ENCODE data around the gene ALMS1. TPM values are rescaled to one million over a fixed set of nuclear protein-coding genes. Genes with fewer than 3 reads are reported as not detected.
A peak's percentile ranks its signal among the peaks of the same experiment; 100 is the strongest.

The ALMS1 gene
- total RNA-seq, 1 donor from 2014 or later: 21.9 TPM

DNA sequence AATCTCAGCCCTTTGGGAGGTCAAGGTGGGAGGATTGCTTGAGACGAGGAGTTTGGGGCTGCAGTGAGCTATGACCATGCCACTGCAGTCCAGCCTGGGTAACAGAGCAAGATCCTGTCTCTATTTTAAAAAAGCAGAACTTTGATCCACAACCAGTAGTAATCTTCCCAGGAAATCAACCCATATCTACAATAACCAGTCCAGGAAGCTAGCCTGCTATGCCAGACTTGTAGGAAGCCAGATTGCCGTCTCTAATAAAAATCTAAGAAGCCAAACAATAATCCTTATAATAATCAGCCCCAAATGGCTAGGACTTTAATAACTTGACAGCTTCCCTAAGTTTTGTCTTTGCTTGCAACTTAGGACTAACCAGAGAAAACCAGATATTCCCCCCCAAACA lies 9.0 kb upstream of the ALMS1 start:
- no peak for DNase-seq
- intact Hi-C loops (cut with micrococcal nuclease): no loop called here
- H3K36me3 Mint-ChIP-seq (ENCODE audit: low read depth): no peaks in the 10 kb centered on the region
- H3K27me3 Mint-ChIP-seq: peaks cover 26% of the 10 kb centered on the region
- no peak overlapping the region for H3K4me3 Mint-ChIP-seq
- no peaks in the 10 kb centered on the region for H3K4me1 Mint-ChIP-seq
- no peak overlapping the region for H3K27ac Mint-ChIP-seq
- H3K9me3 Mint-ChIP-seq: no peaks in the 10 kb centered on the region

DNA sequence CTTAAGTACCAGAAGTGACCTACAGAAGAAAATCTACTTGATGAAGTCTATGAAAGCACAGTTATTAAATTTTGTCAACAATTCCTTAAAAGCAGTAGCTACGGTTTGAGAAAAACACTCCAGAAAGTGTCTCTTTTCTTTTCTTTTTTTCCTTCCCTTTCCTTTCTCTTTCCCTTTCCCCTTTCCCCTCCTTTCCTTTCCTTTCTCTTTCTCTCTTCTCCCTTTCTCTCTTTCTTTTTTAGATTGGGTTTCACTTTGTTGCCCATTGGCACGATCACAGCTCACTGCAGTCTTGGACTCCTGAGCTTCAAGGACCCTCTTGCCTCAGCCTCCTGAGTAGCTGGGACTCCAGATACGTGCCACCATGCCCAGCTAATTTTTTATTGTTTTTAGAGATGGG lies 2.6 kb upstream of the ALMS1 start:
- H3K27ac Mint-ChIP-seq: no peak overlapping the region
- intact Hi-C loops (cut with micrococcal nuclease): no loop called here
- peaks cover 19% of the 10 kb centered on the region for H3K4me1 Mint-ChIP-seq
- H3K9me3 Mint-ChIP-seq: no peaks in the 10 kb centered on the region
- peaks cover 16% of the 10 kb centered on the region for H3K27me3 Mint-ChIP-seq
- peaks cover 3% of the 10 kb centered on the region for H3K36me3 Mint-ChIP-seq (ENCODE audit: low read depth)
- DNase-seq: no peak
- H3K4me3 Mint-ChIP-seq: no peak overlapping the region

DNA sequence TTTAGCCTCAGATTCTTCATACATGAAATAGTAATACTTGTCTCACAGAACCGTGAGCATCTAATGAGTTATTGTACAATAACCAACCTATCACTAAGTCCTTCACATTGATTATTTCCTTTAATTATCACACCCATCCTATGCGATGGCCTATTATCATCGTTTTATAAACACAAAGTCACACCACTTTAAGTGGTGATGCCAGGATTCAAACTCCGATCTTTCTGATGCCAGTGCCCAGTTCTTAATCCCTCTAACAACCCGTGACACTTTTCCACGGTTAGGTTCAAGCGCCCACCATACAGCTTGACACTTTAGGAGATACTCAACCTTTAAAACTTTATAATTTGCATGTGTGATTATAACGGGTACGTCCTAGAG lies 523 bp upstream of the ALMS1 start:
- peaks cover 9% of the 10 kb centered on the region for H3K27me3 Mint-ChIP-seq
- intact Hi-C loops (cut with micrococcal nuclease): loop anchor here (1.0 to 5.0 kb wide), 6 partner anchors 92 to 1452 kb away; partner anchors contain the start of genes CCT7, EGR4, FBXO41 and INO80B
- peaks cover 6% of the 10 kb centered on the region for H3K36me3 Mint-ChIP-seq (ENCODE audit: low read depth)
- no peaks in the 10 kb centered on the region for H3K9me3 Mint-ChIP-seq
- H3K4me1 Mint-ChIP-seq: peaks cover 23% of the 10 kb centered on the region
- H3K4me3 Mint-ChIP-seq: peak overlapping the region; percentile 92
- peak overlapping the region; percentile 82 for H3K27ac Mint-ChIP-seq
- DNase-seq: no peak

DNA sequence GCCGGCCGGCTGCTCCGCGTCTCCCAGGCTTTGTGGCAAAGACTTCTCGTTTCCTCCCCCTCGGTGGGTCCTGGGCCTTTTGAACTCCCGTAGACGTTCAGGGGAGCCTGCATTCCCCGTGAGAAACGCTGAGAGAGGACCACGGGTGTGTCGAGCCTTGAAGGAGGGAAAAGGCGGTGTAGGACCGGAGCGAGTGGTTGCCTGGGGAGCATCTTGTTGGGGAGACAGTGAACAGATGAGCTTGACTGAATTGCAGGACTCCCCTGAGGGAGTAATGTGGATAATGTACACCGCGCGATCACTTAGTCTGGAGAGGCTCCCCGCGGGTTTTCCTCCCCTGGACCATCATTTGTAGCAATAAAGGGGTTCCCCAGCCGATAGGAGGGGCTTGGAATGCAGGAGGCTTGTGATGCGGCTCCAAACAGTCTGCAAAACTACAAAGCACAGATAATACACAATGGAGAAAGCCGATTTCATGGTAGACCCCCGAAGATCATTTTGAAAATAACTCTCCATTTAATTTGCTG lies 769 bp downstream of the ALMS1 start:
- intact Hi-C loops (cut with micrococcal nuclease): loop anchor here (1.0 to 5.0 kb wide), 4 partner anchors 174 to 1451 kb away; partner anchors contain the start of genes INO80B, SFXN5, SMYD5 and WBP1
- peaks cover 6% of the 10 kb centered on the region for H3K27me3 Mint-ChIP-seq
- DNase-seq: no peak
- H3K36me3 Mint-ChIP-seq (ENCODE audit: low read depth): peaks cover 8% of the 10 kb centered on the region
- peak overlapping the region; percentile 92 for H3K4me3 Mint-ChIP-seq
- peak overlapping the region; percentile 93 for H3K27ac Mint-ChIP-seq
- H3K9me3 Mint-ChIP-seq: no peaks in the 10 kb centered on the region
- peaks cover 23% of the 10 kb centered on the region for H3K4me1 Mint-ChIP-seq

DNA sequence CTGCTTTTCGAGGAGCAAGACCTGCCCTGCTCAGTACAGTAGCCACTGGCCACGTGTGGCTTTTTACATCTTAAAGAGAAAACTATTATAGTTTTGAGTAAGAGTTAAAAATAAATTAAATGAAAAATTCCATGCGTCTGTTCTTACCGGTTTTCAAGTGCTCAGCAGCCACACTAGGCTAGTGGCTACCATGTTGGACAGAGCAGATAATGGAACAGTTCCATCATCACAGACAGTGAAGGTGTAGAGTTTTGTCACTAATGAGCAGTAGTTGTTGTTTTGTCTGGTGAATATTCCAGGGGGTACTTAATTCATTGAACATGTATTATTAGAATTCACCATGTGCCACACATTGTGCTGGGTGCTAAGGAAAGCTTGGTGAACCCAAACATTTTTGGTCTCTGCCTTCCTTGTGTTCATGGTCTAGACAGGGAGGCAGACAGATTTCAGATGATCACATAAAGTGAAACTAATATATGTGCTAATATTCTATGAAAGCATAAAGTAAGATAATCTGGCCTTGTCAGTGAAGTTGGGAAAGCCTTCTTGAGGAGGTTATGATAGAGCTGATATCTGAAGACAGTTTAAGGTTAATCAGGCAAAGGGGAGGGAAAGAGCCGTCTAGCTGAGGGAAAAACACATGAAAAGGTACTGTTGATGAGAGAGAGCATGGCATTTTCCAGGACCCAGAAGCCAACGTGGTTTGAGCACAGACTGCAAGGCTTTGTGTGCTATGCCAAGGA lies 1.4 kb downstream of the ALMS1 start:
- intact Hi-C loops (cut with micrococcal nuclease): loop anchor here (1.0 to 5.0 kb wide), 4 partner anchors 175 to 1450 kb away; partner anchors contain the start of genes INO80B, SFXN5, SMYD5 and WBP1
- Mint-ChIP-seq H3K27ac (no peak overlapping the region), H3K4me1 (peaks cover 25% of the 10 kb centered on the region), H3K36me3 (ENCODE audit: low read depth) (peaks cover 8% of the 10 kb centered on the region), H3K27me3 (peaks cover 3% of the 10 kb centered on the region), H3K9me3 (no peaks in the 10 kb centered on the region), H3K4me3 (peak overlapping the region; percentile 92)
- DNase-seq: no peak

DNA sequence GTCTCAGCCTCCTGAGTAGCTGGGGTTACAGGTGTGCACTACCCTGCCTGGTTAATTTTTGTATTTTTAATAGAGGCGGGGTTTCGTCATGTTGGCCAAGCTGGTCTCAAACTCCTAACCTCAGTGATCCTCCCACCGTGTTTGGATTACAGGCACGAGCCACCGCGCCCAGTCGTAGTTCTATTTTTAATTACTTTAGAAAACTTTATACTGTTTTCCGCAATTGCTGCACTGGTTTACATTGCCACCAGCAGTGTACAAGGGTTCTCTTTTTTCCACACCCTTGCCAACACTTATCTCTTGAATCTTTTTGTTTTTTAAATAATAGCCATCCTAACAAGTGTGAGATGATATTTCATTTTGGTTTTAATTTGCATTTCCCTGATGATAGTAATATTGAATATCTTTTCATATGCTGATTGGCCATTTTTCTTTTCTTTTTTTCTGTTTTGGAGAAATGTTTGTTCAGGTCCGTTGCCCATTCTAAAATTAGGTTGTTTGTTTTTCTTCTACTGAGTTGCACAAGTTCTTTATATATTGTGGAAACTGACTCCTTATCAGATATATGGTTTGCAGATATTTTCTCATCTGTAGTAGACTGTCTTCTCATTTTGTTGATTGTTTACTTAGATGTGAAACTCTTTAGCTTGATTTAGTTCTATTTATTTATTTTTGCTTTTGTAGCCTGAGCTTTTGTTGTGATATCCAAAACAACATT lies 16.9 kb downstream of the ALMS1 start:
- Mint-ChIP-seq H3K4me3 (no peak overlapping the region), H3K27me3 (no peaks in the 10 kb centered on the region), H3K4me1 (peaks cover 4% of the 10 kb centered on the region), H3K9me3 (peaks cover 25% of the 10 kb centered on the region), H3K27ac (no peak overlapping the region), H3K36me3 (ENCODE audit: low read depth) (peaks cover 50% of the 10 kb centered on the region)
- intact Hi-C loops (cut with micrococcal nuclease): no loop called here
- DNase-seq: no peak

DNA sequence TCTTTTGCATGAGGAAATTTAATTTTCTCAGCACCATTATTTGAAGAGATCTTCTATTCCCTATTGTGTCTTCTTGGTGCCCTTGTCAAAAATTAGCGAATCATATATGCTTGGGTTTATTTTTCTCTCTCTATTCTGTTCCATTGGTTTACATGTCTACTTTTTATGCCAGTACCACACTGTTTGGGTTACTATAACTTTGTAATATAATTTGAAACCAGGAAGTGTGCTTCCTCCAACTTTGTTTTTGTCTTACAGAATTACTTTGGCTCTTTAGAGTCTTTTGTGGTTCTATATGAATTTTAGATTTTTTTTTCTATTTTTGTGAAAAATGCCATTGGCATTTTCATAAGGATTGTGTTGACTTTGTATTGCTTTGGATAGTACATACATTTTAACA lies 17.6 kb downstream of the ALMS1 start:
- peaks cover 4% of the 10 kb centered on the region for H3K4me1 Mint-ChIP-seq
- H3K9me3 Mint-ChIP-seq: peaks cover 23% of the 10 kb centered on the region
- H3K27ac Mint-ChIP-seq: no peak overlapping the region
- H3K36me3 Mint-ChIP-seq (ENCODE audit: low read depth): peaks cover 44% of the 10 kb centered on the region
- intact Hi-C loops (cut with micrococcal nuclease): no loop called here
- DNase-seq: no peak
- H3K4me3 Mint-ChIP-seq: no peak overlapping the region
- H3K27me3 Mint-ChIP-seq: no peaks in the 10 kb centered on the region

DNA sequence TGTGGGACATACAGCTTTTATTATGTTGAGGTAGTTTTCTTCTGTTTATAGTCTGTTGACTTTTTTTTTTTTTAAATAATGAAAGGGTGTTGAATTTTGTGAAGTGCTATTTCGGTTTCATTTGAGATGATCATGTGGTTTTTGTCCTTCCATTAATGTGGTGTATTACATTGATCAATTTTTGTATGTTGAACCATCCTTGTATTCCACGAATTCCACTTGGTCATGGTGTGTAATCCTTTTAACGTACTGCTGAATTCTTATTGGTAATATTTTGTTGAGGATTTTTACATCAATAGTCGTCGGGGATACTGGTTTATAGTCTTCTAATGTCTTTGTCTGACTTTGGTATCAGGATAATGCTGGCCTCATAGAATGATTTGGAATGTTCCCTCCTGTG lies 18.8 kb downstream of the ALMS1 start:
- H3K9me3 Mint-ChIP-seq: peaks cover 16% of the 10 kb centered on the region
- peaks cover 4% of the 10 kb centered on the region for H3K4me1 Mint-ChIP-seq
- intact Hi-C loops (cut with micrococcal nuclease): no loop called here
- no peak overlapping the region for H3K4me3 Mint-ChIP-seq
- no peak for DNase-seq
- no peak overlapping the region for H3K27ac Mint-ChIP-seq
- peaks cover 38% of the 10 kb centered on the region for H3K36me3 Mint-ChIP-seq (ENCODE audit: low read depth)
- no peaks in the 10 kb centered on the region for H3K27me3 Mint-ChIP-seq

DNA sequence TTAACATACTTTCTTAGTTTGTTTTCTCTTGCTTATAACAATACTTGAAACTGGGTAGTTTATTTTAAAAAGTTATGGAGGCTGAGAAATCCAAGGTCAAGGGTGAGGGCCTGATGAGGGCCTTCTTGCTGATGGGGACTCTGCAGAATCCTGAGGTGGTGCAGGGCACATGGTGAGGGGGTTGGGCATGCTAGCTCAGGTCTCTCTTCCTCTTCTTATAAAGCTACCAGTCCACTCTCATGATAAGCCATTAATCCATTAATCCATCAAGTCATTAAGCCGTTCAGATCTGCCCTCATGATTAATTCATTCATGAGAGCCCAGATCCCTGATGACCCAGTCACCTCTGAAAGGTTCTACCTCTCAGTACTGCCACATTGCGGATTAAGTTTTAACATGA lies 21.4 kb downstream of the ALMS1 start:
- Mint-ChIP-seq H3K27me3 (no peaks in the 10 kb centered on the region), H3K9me3 (peaks cover 14% of the 10 kb centered on the region), H3K4me1 (no peaks in the 10 kb centered on the region), H3K36me3 (ENCODE audit: low read depth) (peaks cover 34% of the 10 kb centered on the region), H3K27ac (no peak overlapping the region), H3K4me3 (no peak overlapping the region)
- DNase-seq: no peak
- intact Hi-C loops (cut with micrococcal nuclease): no loop called here

DNA sequence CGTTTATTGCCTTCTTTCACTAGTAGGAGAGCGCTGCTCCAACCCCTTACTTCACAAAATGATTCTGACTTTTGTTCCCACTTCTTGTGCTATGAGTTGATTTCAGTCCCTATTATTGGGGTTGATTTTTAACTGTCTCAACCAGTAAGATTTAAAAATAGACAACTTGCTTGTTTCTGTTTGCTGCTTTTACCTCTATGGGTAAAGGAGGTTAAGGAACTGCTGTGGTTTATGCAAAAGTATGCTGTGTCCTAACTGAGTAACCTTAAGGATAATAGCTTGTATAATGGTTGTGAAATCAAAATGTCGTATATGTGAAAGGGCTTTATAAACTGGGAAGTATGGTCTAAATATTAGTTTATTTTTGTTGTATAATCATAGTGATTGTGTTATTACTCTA lies 22.6 kb downstream of the ALMS1 start:
- intact Hi-C loops (cut with micrococcal nuclease): no loop called here

DNA sequence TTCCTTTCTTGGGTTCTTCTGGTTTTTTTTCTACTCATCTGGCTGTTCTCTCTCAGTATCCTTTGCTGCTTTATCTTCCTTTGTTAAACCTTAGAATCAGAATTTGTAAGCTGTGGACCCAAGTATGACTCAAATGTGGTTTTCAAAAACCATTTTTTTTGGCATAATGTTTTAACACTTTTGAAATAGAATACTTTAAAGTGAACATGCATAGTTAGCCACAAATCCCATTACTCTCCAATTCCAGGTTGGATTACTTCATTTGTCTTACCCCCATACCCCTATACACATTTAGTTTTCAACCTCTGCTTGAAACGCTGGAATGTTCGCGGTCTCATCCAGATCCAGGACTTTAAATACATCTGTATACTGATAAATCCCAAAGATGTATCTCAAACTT lies 29.1 kb downstream of the ALMS1 start:
- Mint-ChIP-seq H3K4me3 (no peak overlapping the region), H3K27ac (no peak overlapping the region), H3K27me3 (no peaks in the 10 kb centered on the region), H3K4me1 (peaks cover 3% of the 10 kb centered on the region), H3K9me3 (no peaks in the 10 kb centered on the region), H3K36me3 (ENCODE audit: low read depth) (peaks cover 10% of the 10 kb centered on the region)
- intact Hi-C loops (cut with micrococcal nuclease): no loop called here
- DNase-seq: no peak

More for the DNA sequence above, 22.6 kb downstream of the ALMS1 start:
- Mint-ChIP-seq H3K27me3 (no peaks in the 10 kb centered on the region), H3K36me3 (ENCODE audit: low read depth) (peaks cover 27% of the 10 kb centered on the region), H3K27ac (no peak overlapping the region), H3K9me3 (peaks cover 11% of the 10 kb centered on the region), H3K4me1 (no peaks in the 10 kb centered on the region), H3K4me3 (no peak overlapping the region)
- no peak for DNase-seq

DNA sequence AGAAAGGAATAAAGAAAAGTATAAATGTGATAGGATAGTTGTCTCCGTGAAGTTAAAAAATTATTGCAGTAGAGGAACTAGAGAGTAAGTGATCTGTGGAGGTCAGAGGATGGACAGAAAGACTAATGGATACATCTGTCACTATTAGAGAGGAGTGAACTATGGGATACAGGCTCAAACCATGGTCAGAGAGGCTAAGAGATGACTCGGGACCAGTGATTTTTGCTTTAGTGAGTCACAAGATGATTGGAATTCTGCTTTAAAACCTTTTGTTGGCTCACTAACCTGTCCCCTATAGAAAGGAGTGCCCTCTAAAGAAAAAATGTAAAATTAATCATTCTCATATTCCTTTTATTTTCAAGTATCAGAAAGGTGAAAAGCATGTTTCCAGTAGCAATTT lies 30.3 kb downstream of the ALMS1 start:
- intact Hi-C loops (cut with micrococcal nuclease): no loop called here
- Mint-ChIP-seq H3K4me3 (no peak overlapping the region), H3K27me3 (no peaks in the 10 kb centered on the region), H3K9me3 (no peaks in the 10 kb centered on the region), H3K27ac (no peak overlapping the region), H3K36me3 (ENCODE audit: low read depth) (peaks cover 6% of the 10 kb centered on the region), H3K4me1 (peaks cover 3% of the 10 kb centered on the region)
- no peak for DNase-seq

DNA sequence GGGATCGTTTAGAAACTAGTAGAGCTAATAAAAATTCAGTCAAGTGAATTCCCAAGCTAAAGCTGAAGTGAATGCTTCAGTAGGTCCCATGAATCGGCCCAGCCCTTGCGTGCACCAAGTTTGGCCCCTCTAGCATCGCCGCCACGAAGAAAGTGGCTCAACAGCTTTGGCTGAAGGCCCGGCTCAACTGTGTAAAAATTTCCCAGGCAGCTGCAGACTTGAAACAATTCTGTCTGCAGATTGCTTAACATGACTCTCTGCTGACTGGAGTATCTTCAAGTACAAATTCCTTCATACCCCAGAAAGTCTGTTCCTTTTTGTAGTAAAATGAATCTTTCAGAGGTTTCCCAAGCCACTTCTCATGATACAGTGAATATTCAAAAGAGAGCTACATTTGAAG lies 32.7 kb downstream of the ALMS1 start:
- Mint-ChIP-seq H3K4me3 (no peak overlapping the region), H3K27me3 (no peaks in the 10 kb centered on the region), H3K9me3 (no peaks in the 10 kb centered on the region), H3K27ac (no peak overlapping the region), H3K36me3 (ENCODE audit: low read depth) (no peaks in the 10 kb centered on the region), H3K4me1 (peaks cover 3% of the 10 kb centered on the region)
- intact Hi-C loops (cut with micrococcal nuclease): no loop called here
- no peak for DNase-seq

DNA sequence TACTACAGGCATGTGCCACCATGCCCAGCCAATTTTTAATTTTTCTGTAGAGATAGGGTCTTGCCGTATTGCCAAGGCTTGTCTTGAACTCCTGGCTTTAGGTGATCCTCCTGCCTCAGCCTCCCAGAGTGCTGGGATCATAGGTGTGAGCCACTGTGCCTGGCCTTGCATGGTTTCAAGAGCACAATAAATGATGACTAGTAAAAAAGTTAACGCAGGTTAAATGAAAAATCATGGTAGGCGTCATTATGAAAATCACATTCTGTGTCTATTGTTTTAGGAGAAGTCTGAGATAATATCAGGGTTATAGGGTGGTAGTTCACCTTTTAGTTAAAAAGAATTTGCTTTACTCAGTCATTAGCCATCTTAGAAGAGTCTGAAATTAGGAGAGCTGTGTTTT lies 38.3 kb downstream of the ALMS1 start:
- H3K27ac Mint-ChIP-seq: no peak overlapping the region

More for the DNA sequence above, 38.3 kb downstream of the ALMS1 start:
- H3K9me3 Mint-ChIP-seq: no peaks in the 10 kb centered on the region
- H3K4me1 Mint-ChIP-seq: no peaks in the 10 kb centered on the region
- no peak overlapping the region for H3K4me3 Mint-ChIP-seq
- H3K36me3 Mint-ChIP-seq (ENCODE audit: low read depth): peaks cover 12% of the 10 kb centered on the region
- no peaks in the 10 kb centered on the region for H3K27me3 Mint-ChIP-seq
- intact Hi-C loops (cut with micrococcal nuclease): no loop called here
- DNase-seq: no peak
